Measurements from ENCODE around the gene METTL17. TPM values are rescaled to one million over a fixed set of nuclear protein-coding genes. Genes with fewer than 3 reads are reported as not detected.
"Not testable (repeated sequence)": the region's sequence is repeated elsewhere in the genome, so short reads cannot be mapped to it uniquely, and the experiment has no call there.

METTL17 gene
- total RNA-seq, 1 experiment from 2014 or later, result 39.6 TPM

- H3K4me3 ChIP-seq (ENCODE audit: low read depth in 2 of 2, low read length in 2 of 2), result no peak overlapping the region
- TF ChIP-seq SIN3A (IDR thresholded peaks at IDR 0.05; ENCODE audit: borderline replicate concordance, insufficient read depth, low read depth, low read length) (no peak), POLR2AphosphoS5 (IDR thresholded peaks at IDR 0.05; ENCODE audit: low read depth, low read length) (no peak), CTCF (IDR thresholded peaks at IDR 0.05) (no peak), REST (IDR thresholded peaks at IDR 0.05; ENCODE audit: insufficient read depth in 1 of 2, low read depth in 2 of 2, low read length in 1 of 2) (no peak), TCF7L2 (IDR thresholded peaks at IDR 0.05; ENCODE audit: low read depth, low read length) (no peak)
- BruUV-seq (replicated peaks), result no TSS peak
- intact Hi-C loops (cut with micrococcal nuclease; ENCODE audit: unreplicated experiment) (no loop called here), in situ Hi-C loops (cut with HindIII; ENCODE audit: low pct_unique_long_range_greater_than_20kb, low sequenced_read_pairs) (no loop called here)
- no peaks in the 10 kb centered on the region for H3K36me3 ChIP-seq (ENCODE audit: control insufficient read depth, insufficient read depth, low read length)
- ChIA-PET CTCF (no interaction called here), POLR2A (no interaction called here)
- H3K27me3 ChIP-seq (ENCODE audit: control insufficient read depth, insufficient read depth, low read length), result no peaks in the 10 kb centered on the region
- ATAC-seq (no peak), DNase-seq (ENCODE audit: low read depth, low spot score) (no peak)
- H3K4me1 ChIP-seq (ENCODE audit: control insufficient read depth, insufficient read depth, low read length), result no peaks in the 10 kb centered on the region
- no peaks in the 10 kb centered on the region for H3K9me3 ChIP-seq (ENCODE audit: control insufficient read depth, insufficient read depth, low read depth, low read length)
- H3K27ac ChIP-seq (ENCODE audit: low read length), result no peak overlapping the region
These were observed 7.0 kb upstream of the METTL17 start for GRCh38 chr14:20982646-20983369.

DNA sequence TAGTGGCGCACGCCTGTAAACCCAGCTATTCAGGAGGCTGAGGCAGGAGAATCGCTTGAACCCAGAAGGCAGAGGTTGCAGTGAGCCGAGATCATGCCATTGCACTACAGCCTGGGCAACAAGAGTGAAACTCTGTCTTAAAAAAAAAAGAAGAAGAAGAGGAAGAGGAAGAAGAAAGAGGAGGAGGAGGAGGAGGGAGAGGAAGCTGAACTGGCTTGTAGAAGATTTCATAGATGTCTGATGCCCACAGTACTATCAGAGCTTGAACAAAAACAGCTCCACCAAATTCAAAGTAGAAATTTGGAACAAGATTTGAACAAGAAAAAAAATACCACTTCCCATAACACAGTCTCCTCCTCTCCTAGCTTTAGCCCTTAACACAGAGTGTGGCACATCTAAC is 4.1 kb upstream of the METTL17 start:
- POLR2A ChIA-PET; BruUV-seq (replicated peaks); H3K9me3 ChIP-seq (ENCODE audit: control insufficient read depth, insufficient read depth, low read depth, low read length); H3K27ac ChIP-seq (ENCODE audit: low read length); in situ Hi-C loops (cut with HindIII; ENCODE audit: low pct_unique_long_range_greater_than_20kb, low sequenced_read_pairs); DNase-seq (ENCODE audit: low read depth, low spot score); intact Hi-C loops (cut with micrococcal nuclease; ENCODE audit: unreplicated experiment); ATAC-seq; H3K36me3 ChIP-seq (ENCODE audit: control insufficient read depth, insufficient read depth, low read length); H3K4me1 ChIP-seq (ENCODE audit: control insufficient read depth, insufficient read depth, low read length); H3K27me3 ChIP-seq (ENCODE audit: control insufficient read depth, insufficient read depth, low read length); H3K4me3 ChIP-seq (ENCODE audit: low read depth in 2 of 2, low read length in 2 of 2): not testable (repeated sequence)
- CTCF ChIA-PET, result interaction anchor here (2.3 kb wide), 1 partner anchor 15 kb away, joined by 7 read pairs; no protein-coding TSS in a partner anchor

DNA sequence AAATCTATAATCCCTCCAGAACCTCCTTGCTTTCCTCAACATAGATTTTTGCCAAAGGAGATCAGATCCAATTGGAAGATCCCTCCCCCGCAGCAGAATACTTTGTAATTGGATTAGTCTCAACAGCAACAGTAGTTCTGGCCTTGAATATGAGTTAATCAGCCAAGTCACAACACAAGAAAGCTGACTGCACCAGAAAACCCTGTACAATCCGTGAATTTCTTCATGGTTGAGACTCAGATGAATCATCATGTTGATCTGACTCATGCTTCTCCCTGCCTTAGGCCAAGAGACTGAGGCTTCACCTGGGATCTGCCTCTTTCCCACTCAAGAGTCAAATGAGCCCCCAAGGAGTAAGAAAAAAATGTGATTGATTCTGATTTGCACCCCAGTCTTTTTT is 3.0 kb upstream of the METTL17 start:
- TF ChIP-seq REST (IDR thresholded peaks at IDR 0.05; ENCODE audit: insufficient read depth in 1 of 2, low read depth in 2 of 2, low read length in 1 of 2) (no peak), CTCF (IDR thresholded peaks at IDR 0.05) (no peak), TCF7L2 (IDR thresholded peaks at IDR 0.05; ENCODE audit: low read depth, low read length) (no peak), POLR2AphosphoS5 (IDR thresholded peaks at IDR 0.05; ENCODE audit: low read depth, low read length) (no peak), SIN3A (IDR thresholded peaks at IDR 0.05; ENCODE audit: borderline replicate concordance, insufficient read depth, low read depth, low read length) (no peak)
- POLR2A ChIA-PET, result no interaction called here
- Histone ChIP-seq H3K27ac (ENCODE audit: low read length) (no peak overlapping the region), H3K4me1 (ENCODE audit: control insufficient read depth, insufficient read depth, low read length) (peaks cover 10% of the 10 kb centered on the region), H3K27me3 (ENCODE audit: control insufficient read depth, insufficient read depth, low read length) (no peaks in the 10 kb centered on the region), H3K36me3 (ENCODE audit: control insufficient read depth, insufficient read depth, low read length) (peaks cover 5% of the 10 kb centered on the region; the same call in 1 of the 2 replicates), H3K4me3 (ENCODE audit: low read depth in 2 of 2, low read length in 2 of 2) (no peak overlapping the region), H3K9me3 (ENCODE audit: control insufficient read depth, insufficient read depth, low read depth, low read length) (no peaks in the 10 kb centered on the region)
- BruUV-seq (replicated peaks), result no TSS peak
- CTCF ChIA-PET, result interaction anchor here (2.3 kb wide), 1 partner anchor 16 kb away, joined by 7 read pairs; no protein-coding TSS in a partner anchor
- intact Hi-C loops (cut with micrococcal nuclease; ENCODE audit: unreplicated experiment), result no loop called here
- ATAC-seq, result 0 out of 2 replicates have a peak, but pooled peaks have one; percentile 40
- DNase-seq (ENCODE audit: low read depth, low spot score), result peak; percentile 33
- in situ Hi-C loops (cut with HindIII; ENCODE audit: low pct_unique_long_range_greater_than_20kb, low sequenced_read_pairs), result no loop called here

Data from Panc1 (cell line).